ENCODE measurements around the gene AGER.
"Not testable (repeated sequence)": the region's sequence is repeated elsewhere in the genome, so short reads cannot be mapped to it uniquely, and the experiment has no call there.

AGER gene

GRCh38 chr6:32198345-32198696 lies 14.3 kb upstream of the AGER start:
- no peak for DNase-seq

- DNase-seq = no peak
Observed at GRCh38 chr6:32196682-32197616, 12.9 kb upstream of the AGER start.

- DNase-seq = peak; percentile 37
Observed at GRCh38 chr6:32195902-32196681, 12.0 kb upstream of the AGER start.

DNA sequence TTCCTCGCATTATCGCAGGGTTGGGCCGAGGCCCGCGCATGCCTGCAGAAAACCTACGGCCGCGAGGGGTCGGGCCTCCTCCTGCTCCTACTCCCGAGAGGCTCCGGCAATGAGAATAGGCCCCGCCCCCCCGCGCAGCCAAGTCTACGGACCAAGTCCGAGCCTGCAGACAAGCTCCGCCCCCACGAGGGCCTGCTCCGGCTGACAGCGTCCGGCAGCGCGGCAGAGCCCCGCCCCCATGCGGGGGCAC lies 11.5 kb upstream of the AGER start:
- peak; percentile 99 for DNase-seq

DNA sequence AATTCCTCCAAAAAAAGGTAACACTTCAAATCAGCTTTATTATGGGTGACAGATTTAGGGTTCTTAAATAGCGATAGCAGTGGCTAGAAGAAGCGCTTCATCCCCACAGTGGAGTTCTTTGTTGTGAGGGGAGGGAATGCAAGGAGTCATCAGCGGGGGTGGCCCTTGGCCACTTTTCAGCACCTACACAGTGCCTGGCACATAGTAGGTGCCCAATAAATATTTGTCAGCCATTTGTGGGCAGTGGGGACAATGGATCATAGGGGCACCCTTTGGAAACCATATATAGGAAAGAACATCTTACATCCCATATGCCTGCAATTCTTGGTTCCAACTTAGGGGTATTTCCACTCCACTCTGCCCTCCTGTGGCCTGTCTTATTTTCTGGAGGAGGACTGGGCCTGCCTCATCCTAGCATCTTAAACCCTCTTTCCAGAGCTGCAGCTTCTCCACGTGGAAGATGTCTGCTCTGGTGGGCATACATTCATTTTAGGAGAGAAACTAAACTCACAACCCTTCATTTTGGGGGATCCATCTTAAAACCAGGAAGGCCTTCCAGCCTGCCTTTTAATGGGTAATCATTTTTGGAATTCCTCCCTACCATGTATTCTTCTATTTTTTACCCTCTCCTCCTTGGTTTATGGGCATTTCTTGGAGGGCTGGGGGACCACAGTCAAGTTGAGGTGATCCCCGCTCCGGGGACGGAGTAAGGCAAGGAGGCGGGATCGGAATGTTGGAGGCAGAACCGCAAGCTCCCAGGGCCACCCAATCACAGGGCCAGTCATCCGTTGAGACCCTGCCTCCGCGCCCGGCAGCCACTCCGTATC lies 11.0 kb upstream of the AGER start:
- DNase-seq = no peak

DNA sequence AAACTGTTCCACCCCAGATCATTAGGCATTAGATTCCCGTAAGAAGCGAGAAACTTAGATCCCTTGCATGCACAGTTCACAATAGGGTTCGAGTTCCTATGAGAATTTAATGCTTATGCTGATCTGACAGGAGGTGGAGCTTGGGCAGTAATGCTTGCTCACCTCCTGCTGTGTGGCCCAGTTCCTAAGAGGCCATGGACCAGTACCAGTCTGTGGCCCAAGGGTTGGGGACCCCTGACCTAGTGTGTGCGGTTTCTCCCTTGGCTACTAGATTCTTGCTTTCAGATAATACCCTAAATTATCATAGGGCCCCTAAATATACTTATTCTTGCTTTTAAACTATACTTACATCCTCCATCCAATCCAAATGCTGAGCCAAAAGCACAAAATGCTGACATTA lies 10.3 kb upstream of the AGER start:
- no peak for DNase-seq

GRCh38 chr6:32193096-32193495 lies 9.0 kb upstream of the AGER start:
- DNase-seq = not testable (repeated sequence)

- DNase-seq = no peak
Observed at GRCh38 chr6:32192608-32193039, 8.6 kb upstream of the AGER start, which contains the start of gene GPSM3. GPSM3 (minus strand) TSS chr6:32192643; CDS start chr6:32192513, 130 bp downstream.

DNA sequence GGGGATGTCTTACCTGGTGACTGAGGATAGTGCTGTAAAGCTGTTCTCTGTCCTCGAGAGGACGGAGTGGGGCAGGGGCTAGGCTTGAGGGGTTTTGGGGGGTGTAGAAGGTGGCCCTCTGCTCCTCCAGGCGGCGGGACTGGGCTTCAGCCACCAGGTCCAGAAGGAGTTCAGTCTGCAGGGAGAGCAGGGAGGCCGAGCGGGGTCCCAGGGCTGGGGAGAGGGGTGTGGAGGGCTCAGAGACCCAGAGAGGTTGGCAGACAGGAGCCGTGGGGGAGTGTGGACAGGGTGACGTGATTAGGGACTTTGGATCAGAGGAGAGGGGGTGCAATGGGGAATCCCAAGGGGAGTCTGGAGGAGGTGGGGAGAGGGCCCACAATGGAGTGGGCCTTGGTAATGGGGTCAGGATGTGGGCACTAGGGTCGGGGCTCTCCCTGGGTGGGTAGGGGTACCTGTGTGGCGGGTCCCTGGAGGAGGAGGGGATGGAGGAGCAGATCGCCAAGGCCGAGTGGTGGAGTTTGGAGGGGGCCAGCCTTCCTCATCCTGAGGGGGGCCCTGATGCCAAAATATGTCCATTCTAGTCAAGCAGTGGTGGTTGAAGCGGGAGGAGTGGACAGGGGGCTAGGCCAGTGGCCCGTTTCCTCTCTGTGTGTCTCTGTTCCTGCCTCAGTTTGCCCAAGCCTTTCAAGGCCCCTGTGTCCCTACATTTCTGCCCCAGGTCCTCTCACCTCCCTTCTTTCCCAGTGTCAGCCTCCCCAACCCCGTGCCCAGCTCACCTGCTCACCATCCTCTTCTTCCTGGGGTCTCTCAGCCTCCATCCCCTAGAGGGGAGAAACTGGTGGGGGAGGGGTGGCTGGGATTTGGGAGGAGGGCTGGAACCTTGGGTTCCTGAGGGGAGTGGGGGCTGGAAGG lies 7.9 kb upstream of the AGER start:
- no peak for DNase-seq

GRCh38 chr6:32190911-32191677 lies 7.0 kb upstream of the AGER start:
- DNase-seq = no peak

DNA sequence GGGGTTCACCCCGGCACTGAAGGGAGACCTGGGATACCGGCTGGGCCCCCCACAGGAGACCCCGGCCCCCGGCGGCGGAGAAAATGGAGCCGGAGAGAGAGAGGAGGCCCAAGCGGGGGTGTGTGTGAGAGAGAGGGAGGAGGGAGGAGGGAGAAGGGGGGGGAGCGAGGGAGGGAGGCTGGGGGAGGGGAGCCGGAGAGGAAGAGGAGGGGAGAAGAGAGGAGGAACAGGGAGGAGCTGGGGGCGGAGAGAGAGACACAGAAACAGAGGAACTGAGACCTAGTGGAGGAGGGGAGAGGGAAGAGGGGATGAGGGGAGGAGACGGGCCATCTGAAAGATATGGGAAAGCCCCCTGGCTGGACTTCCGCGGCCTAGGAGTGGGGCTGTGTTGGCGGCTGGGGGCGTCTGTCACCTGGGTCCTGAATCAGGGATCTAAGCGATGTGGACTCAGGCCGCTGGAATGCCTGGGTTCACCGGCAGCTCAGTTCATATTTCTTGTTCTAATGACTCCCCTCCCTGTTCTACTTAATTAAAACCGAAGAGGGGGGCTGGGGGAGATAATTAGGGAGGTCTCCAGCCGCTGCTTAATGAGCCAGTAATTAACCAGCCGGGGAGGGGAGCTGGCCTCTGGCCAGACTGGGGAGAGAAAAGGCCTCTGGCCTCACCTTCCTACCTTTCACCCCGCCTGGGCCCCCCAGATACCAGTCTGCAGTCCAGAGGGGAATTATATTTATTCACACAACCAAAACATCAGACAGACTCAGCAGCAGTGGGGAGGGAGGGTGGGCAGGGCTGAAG lies 6.2 kb upstream of the AGER start, which contains the start of gene PBX2:
TSS of gene PBX2 (minus strand) at position 149 of the 798 bp plus-strand sequence. CDS start 287 bp downstream, outside the sequence.
- DNase-seq = peak; percentile 76

DNA sequence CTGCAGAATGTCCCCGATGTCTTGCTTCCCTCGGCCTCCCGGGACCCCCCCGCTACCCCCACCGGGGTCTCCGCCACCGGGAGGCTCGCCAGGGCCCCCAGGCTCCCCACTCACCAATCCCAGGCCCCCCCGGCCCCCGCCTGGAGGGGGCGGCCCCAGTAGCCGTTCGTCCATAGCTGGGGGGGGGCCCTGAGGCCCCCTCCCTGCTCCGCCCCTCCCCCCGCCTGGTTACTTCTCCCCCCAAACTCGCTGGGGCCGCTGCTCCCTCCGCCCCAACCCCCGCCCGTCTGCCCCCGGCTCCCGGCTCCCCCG lies 5.6 kb upstream of the AGER start:
- no peak for DNase-seq

GRCh38 chr6:32189069-32189741 lies 5.2 kb upstream of the AGER start:
- no peak for DNase-seq

DNA sequence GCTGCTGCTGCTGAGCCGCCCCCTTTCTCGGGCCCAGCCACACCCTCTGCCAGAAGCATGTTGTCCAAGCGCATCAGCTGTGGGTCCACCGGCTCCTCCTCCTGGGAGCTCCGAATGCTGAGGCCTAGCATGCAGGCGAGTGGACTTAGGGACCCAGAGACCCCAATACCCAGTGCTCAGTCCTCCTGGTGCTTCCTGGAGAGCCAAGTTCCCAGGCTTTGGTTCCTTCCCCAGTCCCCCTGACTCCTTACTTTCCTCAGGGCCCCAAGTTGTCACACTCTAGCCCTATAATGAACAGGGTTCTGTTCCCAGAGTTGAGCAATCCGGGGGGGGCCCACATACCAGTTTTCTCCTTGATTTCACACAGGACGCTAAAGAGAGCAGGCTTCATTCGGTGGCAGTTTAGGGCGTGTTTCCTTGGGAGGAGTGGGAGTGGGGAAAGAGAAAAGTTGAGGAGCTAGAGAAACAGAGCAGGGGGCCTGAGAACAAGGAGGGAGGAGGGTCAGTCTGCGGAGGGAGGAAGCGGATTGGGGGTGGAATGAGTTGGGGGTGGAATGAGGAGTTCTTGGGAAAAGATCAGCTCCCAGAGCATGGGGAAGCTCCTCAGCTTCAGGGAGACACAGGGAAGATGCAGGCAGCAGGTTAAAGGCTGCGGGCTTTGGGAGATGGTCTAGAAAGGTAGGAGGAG lies 4.5 kb upstream of the AGER start:
- no peak for DNase-seq

- not testable (repeated sequence) for DNase-seq
Observed at GRCh38 chr6:32187725-32188380, 3.8 kb upstream of the AGER start.

DNA sequence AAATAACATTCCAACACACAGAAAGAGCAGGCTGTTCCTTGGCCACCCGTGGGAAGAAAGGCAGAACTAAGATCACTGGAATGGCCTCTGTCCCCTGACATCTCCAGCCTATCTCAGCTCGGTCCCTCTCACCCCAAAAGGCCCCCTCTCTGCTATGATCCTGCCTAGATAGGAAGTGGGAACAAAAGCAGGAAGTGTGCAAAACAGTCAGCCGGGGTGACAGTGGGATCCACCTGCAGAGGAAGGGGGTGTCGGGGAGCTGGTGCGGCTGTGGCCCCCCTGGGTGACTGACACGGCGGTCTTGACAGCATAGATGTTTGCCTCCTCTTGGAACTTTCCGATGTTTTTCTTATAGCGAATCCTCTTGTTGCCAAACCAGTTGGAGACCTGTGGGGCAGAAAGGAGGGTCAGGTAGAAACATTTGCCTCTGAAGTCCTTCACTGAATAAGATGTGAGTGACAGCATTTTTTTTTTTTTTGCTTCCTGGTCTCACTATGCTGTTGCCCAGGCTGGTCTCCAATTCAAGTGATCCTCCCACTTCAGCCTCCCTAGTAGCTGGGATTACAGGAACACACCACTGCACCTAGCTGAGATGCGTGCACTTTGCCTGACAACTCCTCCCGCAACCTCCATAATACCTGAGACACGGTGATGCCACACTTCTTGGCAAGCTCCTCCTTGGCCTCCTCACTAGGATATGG lies 3.1 kb upstream of the AGER start:
- no peak for DNase-seq

GRCh38 chr6:32186151-32186840 lies 2.2 kb upstream of the AGER start:
- not testable (repeated sequence) for DNase-seq

Data from activated CD4-positive, alpha-beta T cell treated with anti-CD3 and anti-CD28 coated beads for 1 hour (primary cell).